Colonic mucosa (tissue), 4 donors: Measurements from ENCODE around the gene MFRP. TPM values are rescaled to one million over a fixed set of nuclear protein-coding genes. Genes with fewer than 3 reads are reported as not detected.

Source experiments
- DNase-seq: peaks from one replicate; pipeline ENCODE4 v3.0.0-alpha.2; 2020
- H3K27ac ChIP-seq: fragments of 200-600 bp; one replicate; pipeline ENCODE4 v1.8.0; 2021
- H3K27me3 ChIP-seq: fragments of 200-600 bp; one replicate; pipeline ENCODE4 v1.8.0; 2021
- H3K36me3 ChIP-seq: fragments of 200-600 bp; one replicate; pipeline ENCODE4 v1.8.0; 2021
- H3K4me1 ChIP-seq: fragments of 200-600 bp; one replicate; pipeline ENCODE4 v1.8.0; 2021; ENCODE audit warnings: mild to moderate bottlenecking
- H3K4me3 ChIP-seq: fragments of 200-600 bp; one replicate; pipeline ENCODE4 v1.8.0; 2021
- H3K9ac ChIP-seq, 2 donors: one replicate each; pipeline ENCODE4 v1.7.0; 2013; ENCODE audit warnings: control low read depth in 2 of 2, low read depth in 2 of 2, low read length in 2 of 2
- H3K9me3 ChIP-seq: fragments of 200-600 bp; one replicate; pipeline ENCODE4 v1.8.0; 2021
- CTCF ChIP-seq: fragments of 200-600 bp; IDR thresholded peaks from one replicate; pipeline ENCODE4 v1.8.0; 2022; ENCODE audit warnings: antibody characterized with exemption, mild to moderate bottlenecking
- intact Hi-C: fragments of 100-400 bp; cut with DNase I; formaldehyde crosslinking; loops from one replicate; pipeline ENCODE4 v1.14.1; 2022
- total RNA-seq, 2 donors: library from RNA; stranded (reverse); fragmentation: NEBNext Ultra II Directional in 1 of 2; extraction: Animal tissue kit (Norgen Biotek cat#: 25700) in 1 of 2; gene quantifications; one replicate each; pipeline ENCODE4 v1.2.1, GENCODE V29; 2021
- donor health status: healthy.
- donor health status: DM: no; HTN: no; CAD: no.
- donor health status: DM: no; HTN: no; CAD: no.

Gene MFRP
- total RNA-seq, 2 donors from 2014 or later = not detected

GRCh38 chr11:119317592-119318239 is 28.8 kb downstream of the MFRP start:
- H3K27me3 ChIP-seq = peaks cover 30% of the 10 kb centered on the region
- no peak for TF ChIP-seq CTCF
- H3K4me3 ChIP-seq = no peak overlapping the region
- intact Hi-C loops = no loop called here
- no peak for DNase-seq
- H3K36me3 ChIP-seq = no peaks in the 10 kb centered on the region
- H3K27ac ChIP-seq = peak overlapping the region; percentile 23
- H3K9ac ChIP-seq = peak overlapping the region; percentile 21 to 43
- H3K4me1 ChIP-seq = peaks cover 15% of the 10 kb centered on the region
- H3K9me3 ChIP-seq = no peaks in the 10 kb centered on the region

- intact Hi-C loops = no loop called here
- Histone ChIP-seq H3K4me3 (peak within 1 kb of the TSS; percentile 44), H3K4me1 (peaks cover 15% of the 10 kb centered on the region), H3K36me3 (no peaks in the 10 kb centered on the region), H3K27ac (peak within 1 kb of the TSS; percentile 61), H3K9me3 (no peaks in the 10 kb centered on the region), H3K9ac (peak within 1 kb of the TSS; percentile 74 to 81), H3K27me3 (peaks cover 30% of the 10 kb centered on the region)
- TF ChIP-seq CTCF = no peak
- no peak for DNase-seq
Measured at GRCh38 chr11:119316729-119317591, 29.5 kb downstream of the MFRP start, which contains the start of gene MCAM. Gene MCAM (minus strand): TSS chr11:119317130. CDS start chr11:119317101, 29 bp downstream.

DNA sequence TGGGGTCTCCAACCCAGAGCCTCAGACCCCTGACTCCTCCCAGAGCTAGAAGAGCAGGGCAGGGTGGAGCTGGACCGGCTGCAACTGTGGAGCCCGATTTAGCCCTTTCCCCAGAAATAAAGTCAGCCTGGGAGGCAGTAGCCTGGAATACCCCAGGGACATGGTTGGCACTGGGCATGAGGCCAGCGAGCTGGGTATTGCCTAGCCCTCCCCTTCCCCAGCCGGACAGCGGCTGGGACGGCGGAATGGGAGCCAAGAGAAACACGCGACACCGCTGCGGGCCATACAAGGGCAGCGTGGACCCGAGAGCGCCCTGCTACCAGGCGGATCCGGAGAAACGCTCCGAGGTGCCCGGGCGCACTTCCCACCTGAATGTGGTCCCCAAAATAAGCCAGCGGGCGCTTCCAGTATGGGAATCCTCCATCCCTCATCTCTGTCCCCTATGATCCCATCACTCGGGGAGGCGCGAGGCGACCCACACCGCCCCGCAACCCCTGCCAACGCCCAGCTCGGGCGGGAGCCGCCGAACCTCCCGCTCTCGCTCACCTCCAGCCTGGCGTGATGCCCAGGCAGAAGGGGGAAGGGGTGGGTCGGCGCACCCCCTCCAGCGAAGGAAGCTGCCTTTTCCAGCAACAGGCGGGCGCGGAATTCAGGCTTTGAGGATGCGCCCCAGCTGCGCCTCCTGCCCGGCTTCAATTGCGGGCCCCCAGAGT is 30.3 kb downstream of the MFRP start:
- no peaks in the 10 kb centered on the region for H3K9me3 ChIP-seq
- peaks cover 14% of the 10 kb centered on the region for H3K4me1 ChIP-seq
- peak overlapping the region; percentile 61 for H3K27ac ChIP-seq
- TF ChIP-seq CTCF = no peak
- peaks cover 30% of the 10 kb centered on the region for H3K27me3 ChIP-seq
- intact Hi-C loops = no loop called here
- no peaks in the 10 kb centered on the region for H3K36me3 ChIP-seq
- H3K4me3 ChIP-seq = peak overlapping the region; percentile 44
- DNase-seq = no peak
- peak overlapping the region; percentile 74 to 81 for H3K9ac ChIP-seq

DNA sequence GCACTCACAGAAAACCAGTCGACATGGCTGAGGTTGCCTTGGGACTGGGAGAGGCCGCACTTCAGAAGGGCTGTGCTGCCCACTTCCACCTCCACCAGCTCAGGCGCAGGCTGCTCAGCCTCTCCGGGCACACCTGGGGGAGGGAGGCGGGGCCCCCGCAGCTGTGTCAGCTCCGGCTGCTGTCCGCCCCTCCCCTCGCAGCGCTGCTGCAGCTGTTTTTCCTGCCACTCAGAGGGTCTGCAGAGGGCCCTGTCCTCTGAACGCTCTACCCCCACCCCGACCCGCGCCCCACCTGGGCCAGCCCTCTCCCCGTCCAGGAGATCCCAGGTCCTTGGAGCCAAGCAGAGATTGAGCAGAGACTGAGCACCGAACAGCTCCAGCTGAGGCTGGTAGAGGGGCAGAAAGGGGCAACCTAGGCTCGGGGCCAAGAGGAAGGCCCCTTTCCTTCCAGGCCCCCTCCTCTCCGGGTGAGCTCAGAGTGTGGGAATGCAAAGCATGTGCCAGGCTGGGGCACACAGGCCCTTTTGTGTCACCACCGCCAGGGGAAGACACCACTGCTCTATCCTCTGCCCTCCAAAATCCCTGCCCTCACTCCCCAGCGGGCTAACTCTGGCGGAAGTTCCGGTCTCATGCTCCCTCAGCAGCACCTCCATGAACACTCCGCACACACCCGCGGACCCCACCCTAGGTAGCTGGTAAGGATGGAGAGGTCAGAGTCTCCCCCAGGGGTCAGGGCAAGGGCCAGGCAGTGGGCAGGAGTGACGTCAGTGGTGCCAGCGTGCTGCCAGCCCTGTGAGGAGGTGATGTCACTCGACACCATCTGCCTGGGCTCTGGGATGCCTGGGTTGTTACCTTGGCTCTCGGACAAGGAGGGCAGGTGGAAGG is 31.1 kb downstream of the MFRP start:
- Histone ChIP-seq H3K27ac (peak overlapping the region; percentile 61), H3K4me3 (peak overlapping the region; percentile 44), H3K27me3 (peaks cover 24% of the 10 kb centered on the region), H3K9ac (peak overlapping the region; percentile 74 to 81), H3K4me1 (peaks cover 7% of the 10 kb centered on the region), H3K36me3 (no peaks in the 10 kb centered on the region), H3K9me3 (no peaks in the 10 kb centered on the region)
- TF ChIP-seq CTCF = no peak
- DNase-seq = no peak
- intact Hi-C loops = no loop called here
